ENCODE data around the gene ADD1. TPM values are rescaled to one million over a fixed set of nuclear protein-coding genes. Genes with fewer than 3 reads are reported as not detected.
"Not testable (repeated sequence)": the region's sequence is repeated elsewhere in the genome, so short reads cannot be mapped to it uniquely, and the experiment has no call there.

The ADD1 gene
- total RNA-seq, 2 donors from 2014 or later, result 216 to 239 TPM

DNA sequence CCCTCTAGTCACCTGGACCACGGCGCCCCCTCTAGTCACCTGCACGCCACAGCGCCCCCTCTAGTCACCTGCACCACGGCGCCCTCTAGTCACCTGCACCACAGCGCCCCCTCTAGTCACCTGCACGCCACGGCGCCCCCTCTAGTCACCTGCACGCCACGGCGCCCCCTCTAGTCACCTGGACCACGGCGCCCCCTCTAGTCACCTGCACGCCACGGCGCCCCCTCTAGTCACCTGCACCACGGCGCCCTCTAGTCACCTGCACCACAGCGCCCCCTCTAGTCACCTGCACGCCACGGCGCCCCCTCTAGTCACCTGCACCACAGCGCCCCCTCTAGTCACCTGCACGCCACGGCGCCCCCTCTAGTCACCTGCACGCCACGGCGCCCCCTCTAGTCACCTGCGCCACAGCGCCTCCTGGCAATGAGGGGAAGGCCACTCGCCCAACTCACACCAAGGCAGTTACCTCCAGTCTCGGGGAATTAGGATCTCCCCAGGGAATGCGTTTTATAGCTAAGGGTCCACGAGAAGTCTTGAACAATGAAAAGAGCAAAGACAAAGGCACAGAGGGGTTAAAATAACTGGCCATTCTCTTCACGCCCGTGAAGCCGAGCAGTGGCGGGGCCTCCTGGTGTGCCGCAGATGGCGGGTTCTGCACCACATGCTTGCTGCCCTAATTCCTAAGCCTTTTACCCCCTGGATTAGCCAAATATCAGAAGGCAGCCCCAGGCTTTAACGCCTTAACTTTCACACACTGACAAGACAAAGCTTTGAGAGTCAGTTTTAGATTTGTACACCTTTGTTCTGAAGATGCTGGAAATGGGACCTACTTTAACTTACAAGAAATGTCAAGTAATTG lies 111.8 kb downstream of the ADD1 start:
- Mint-ChIP-seq H3K36me3 (peaks cover 33 to 63% of the 10 kb centered on the region in 2 donors), H3K27ac (peak overlapping the region; percentile 60 to 87)
- H3K9me3 Mint-ChIP-seq; ATAC-seq; DNase-seq (ENCODE audit: low spot score in 2 of 2): not testable (repeated sequence)

DNA sequence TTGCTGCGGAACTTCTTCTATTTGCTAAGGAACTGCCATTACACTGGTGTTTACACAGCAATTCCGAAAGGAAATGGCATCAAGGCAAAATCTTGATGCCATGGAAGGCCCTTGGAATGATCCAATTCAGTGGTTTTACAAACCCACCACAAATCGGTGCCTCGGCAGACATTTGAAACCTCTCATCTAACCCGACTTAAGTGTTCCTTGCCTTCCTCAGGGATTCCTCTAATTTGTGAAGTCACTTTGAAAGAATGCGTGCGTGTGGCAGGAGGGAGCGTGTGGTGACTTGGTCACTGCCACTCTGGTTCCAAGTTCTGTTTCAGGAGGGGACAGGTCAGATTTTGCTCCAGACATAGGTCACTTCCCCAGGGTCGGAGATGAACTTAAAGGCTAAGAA lies 114.8 kb downstream of the ADD1 start:
- Mint-ChIP-seq H3K36me3 (peaks cover 35 to 49% of the 10 kb centered on the region in 2 donors), H3K9me3 (no peaks in the 10 kb centered on the region), H3K27ac (no peak overlapping the region)

DNA sequence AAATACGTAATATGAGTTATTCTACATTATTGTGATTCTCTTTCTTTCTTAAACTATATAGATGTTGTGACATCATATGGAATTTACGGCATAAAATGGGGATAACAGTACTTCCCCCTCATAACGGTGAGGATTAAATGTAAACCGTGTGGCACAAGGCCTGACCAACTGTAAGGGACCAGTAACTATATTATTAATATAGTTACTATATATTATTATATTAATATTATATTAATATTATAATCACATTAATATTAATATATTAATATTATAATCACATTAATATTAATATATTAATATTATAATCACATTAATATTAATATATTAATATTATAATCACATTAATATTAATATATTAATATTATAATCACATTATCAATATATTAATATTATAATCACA lies 116.8 kb downstream of the ADD1 start:
- H3K27ac Mint-ChIP-seq; DNase-seq (ENCODE audit: low spot score in 2 of 2); ATAC-seq; H3K9me3 Mint-ChIP-seq: not testable (repeated sequence)
- H3K36me3 Mint-ChIP-seq, result peaks cover 35 to 41% of the 10 kb centered on the region in 2 donors

More for the DNA sequence above, 114.8 kb downstream of the ADD1 start:
- no peak for DNase-seq (ENCODE audit: low spot score in 2 of 2)
- no peak for ATAC-seq

DNA sequence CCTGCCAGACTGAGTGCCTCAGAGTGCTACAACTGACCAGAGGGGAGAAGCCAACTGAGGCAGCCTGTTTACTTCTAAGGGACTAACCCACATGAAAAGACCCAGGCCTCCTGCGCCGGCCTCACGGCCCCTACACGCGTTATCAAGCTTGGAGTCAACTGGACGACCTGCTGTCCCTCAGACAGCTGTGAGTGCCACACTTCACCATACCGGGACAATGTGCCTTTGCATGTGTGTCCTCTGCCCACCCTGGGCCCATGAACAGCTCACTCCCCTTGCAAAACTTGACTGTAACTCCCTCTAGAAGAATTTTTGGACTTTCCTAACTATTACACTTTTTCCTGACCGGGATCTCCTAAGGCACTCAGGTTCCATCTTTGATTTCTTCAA lies 117.8 kb downstream of the ADD1 start:
- peak in 1 of 2 donors; percentile 32 for ATAC-seq
- peak overlapping the region in 1 of 2 donors; percentile 95 for H3K27ac Mint-ChIP-seq
- H3K36me3 Mint-ChIP-seq, result peaks cover 29 to 31% of the 10 kb centered on the region in 2 donors
- DNase-seq (ENCODE audit: low spot score in 2 of 2), result peak in 1 of 2 donors; percentile 35
- no peaks in the 10 kb centered on the region for H3K9me3 Mint-ChIP-seq

DNA sequence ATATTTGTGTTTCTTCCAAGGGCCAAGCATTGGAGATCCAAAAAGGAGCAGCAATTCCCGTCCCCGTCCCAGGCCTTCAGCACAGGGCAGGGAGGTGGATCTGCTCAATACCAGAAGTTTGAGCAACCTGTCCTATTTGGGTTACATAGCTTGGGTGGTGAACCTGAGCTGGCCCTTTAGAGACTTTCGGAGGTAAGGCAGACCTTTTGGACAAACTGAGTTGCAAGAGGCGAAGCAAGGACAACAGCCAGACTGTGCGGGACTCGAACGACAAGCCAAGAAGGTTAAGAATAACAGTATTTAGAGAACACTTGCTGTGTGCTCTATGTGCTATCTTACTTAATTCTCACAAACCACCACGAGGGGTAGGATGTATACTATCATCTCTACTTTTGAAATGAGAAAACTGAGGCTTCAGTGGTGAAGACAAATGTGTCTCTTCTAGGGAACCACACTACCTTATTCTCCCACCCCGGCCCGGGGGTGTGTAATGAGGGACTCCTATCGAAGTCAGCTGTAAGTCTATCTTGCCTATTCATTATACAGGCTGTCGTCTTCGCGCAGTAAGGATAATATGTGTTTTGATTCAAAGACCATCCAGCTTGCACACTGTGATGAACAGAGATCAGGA lies 118.3 kb downstream of the ADD1 start:
- Mint-ChIP-seq H3K9me3 (no peaks in the 10 kb centered on the region), H3K36me3 (peaks cover 27 to 29% of the 10 kb centered on the region in 2 donors), H3K27ac (peak overlapping the region; percentile 95)
- DNase-seq (ENCODE audit: low spot score in 2 of 2) (peak in 1 of 2 donors; percentile 78), ATAC-seq (peak; percentile 39 to 61)

DNA sequence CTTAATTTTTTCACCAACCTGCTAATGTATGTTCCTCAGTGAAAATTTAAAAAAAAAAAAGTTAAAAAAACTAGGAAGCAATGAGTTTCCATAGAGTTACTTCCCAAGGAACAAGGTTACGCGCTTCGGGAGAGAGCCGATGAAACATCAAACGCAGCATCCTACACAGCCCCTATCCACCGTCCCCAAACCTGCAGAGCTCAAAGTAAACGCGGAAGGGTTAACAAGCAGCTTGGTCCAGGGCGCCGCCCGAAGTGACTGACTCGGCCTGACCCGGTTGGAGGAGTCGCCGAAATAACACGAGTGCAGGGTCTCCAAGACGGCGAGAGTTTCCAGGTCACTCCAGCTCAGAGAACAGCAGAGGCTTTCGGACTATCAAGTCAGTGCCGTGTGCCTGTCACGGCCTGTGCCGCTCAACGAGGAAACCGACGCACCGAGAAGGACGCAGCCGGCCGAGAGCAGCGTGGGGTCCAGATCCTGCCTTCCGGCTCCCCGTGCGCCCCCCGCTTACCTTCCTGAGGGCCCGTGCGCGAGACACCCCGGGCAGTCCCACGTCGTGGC lies 119.0 kb downstream of the ADD1 start:
- Mint-ChIP-seq H3K27ac (peak overlapping the region; percentile 95), H3K36me3 (peaks cover 22 to 25% of the 10 kb centered on the region in 2 donors), H3K9me3 (no peaks in the 10 kb centered on the region)
- no peak for DNase-seq (ENCODE audit: low spot score in 2 of 2)
- ATAC-seq, result peak; percentile 19 to 21

DNA sequence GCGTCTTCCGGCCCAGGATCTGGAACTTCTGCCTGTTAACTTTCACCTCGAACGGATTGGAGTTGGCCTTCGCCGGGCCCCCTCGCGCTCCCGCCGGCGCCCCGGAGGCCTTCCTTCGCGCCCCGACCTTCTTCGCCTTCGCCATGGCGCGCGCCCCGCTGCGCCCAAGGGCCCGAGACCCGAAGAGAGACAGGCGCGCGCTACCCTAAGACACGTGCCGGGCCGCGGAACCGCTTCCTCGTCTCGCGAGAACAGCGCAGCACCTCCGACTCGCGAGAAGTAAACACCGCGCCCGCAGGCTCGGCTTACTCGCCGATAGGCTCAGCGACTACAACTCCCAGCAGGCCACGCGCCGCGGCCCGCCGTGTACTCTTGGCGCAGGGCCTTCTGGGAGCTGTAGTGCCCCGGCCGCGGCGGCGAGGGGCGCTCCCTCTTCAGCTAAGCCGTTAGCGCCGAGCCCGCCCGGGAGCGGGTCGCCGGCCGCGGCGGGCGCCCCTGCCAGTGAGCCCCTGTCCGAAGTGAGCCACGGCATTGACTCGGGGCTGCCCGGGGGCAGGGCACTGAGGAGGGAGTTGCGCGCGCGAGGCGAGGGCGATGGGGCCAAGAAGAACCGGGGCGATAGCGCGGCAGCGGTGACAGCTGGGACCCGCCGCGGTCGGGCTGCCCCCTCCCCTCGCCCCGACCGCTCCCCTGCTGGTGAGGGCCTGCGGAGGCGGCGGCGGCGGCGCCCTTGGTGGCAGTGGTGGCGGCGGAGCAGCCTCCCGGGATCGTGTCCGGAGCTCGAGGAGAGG lies 119.7 kb downstream of the ADD1 start, which contains the start of the genes GRK4 and NOP14:
Gene GRK4, plus strand, starts transcription at position 397 of the 791 bp plus-strand sequence. CDS start 500 bp downstream, outside the sequence.
Gene NOP14, minus strand, starts transcription at position 232 of the 791 bp plus-strand sequence. Its CDS starts 87 bp downstream, at position 145.
- H3K9me3 Mint-ChIP-seq, result no peaks in the 10 kb centered on the region
- peaks cover 15 to 20% of the 10 kb centered on the region in 2 donors for H3K36me3 Mint-ChIP-seq
- DNase-seq (ENCODE audit: low spot score in 2 of 2), result peak; percentile 94 to 98
- ATAC-seq, result peak; percentile 87 to 90
- peak within 1 kb of the TSS; percentile 95 for H3K27ac Mint-ChIP-seq

DNA sequence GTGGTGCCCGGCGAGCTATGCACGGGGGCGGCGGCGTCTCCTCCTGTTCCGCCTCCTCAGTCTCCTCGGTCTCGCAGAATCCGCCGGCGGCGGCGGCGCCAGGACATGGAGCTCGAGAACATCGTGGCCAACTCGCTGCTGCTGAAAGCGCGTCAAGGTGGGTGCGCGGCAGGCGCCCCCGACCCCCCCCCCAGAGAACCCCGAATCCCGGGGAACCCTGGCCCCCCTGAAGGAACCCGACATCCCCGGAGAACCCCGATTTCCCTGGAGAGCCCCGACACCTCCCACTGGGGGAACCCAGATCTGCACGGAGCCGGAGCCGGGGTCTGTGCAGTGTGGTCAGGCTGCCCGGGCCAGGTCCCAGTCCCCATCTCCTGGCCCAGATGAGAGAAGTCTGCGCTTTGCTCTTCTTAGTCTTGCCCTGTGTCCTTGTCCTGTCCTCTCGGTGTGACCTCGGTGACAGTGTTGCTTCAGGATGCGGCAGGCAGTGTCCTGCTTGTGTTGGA lies 120.4 kb downstream of the ADD1 start:
- peak overlapping the region in 1 of 2 donors; percentile 95 for H3K27ac Mint-ChIP-seq
- H3K36me3 Mint-ChIP-seq, result peaks cover 12 to 20% of the 10 kb centered on the region in 2 donors
- no peaks in the 10 kb centered on the region for H3K9me3 Mint-ChIP-seq
- no peak for DNase-seq (ENCODE audit: low spot score in 2 of 2)
- ATAC-seq, result no peak

DNA sequence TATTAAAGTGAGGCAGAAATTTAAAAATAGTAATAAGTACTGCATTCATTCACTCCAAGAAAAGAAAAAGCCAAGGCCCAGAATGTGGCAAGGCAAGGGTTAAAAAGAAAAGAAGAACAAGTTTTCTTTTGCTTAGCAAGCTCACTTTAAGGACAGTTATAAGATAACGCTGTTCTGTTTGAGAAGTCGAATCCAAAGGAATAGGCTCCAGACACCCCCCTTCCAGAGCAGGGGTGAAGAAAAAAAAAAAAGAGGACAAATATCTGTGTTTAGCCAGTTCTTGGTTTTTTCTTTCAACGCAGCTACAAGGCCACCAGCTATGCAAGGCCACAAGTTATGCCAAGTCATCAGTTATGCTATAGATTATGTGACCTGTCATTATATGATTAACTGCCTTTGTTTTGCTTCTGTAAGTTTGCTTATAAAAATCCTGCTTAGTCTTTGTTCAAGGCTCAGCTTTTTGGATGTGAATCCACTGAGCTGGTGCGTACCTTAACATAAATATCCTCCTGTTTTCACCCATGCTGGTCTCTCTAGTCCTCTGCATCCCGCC lies 121.1 kb downstream of the ADD1 start:
- H3K36me3 Mint-ChIP-seq, result peaks cover 12 to 20% of the 10 kb centered on the region in 2 donors
- no peak for ATAC-seq
- H3K9me3 Mint-ChIP-seq, result no peaks in the 10 kb centered on the region
- peak overlapping the region; percentile 52 to 95 for H3K27ac Mint-ChIP-seq
- no peak for DNase-seq (ENCODE audit: low spot score in 2 of 2)

DNA sequence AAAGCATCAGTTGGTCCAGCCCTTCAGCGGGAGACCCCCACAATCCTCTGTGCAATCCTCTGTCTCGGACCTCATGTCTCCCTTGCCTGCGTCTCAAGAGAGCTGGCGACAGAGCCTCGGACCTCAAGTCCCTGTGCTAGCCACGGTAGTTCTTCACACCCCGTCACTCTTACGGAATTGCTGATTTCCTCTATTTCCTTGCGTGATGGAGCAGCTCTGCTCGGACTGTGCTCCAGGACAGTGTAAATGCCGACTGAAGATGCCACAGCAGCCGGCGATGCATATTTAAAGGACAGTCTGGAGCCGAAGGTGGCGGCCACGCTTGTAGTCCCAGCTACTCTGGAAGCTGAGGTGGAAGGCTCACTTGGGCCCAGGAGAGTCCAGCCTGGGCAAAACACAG lies 121.6 kb downstream of the ADD1 start:
- Mint-ChIP-seq H3K9me3 (no peaks in the 10 kb centered on the region), H3K27ac (peak overlapping the region in 1 of 2 donors; percentile 52)
- ATAC-seq, result no peak

DNA sequence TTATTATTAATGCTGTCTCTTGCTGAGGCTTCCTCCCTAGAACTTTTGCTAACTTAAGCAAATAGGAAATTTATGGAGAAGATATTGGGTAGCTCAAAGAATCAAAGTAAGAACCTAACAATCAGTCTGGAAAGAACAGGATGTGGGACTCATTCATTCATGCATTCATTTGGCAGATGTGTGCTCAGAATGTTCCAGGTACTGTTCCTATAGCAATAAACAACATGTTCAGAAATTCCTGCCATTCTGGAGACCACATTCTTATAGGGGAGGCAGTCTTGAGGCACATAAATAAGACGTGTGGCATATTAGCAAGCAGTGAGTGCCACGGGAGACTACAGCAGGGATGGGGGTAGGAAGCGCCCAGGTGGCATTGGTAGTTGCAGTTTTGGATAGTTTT lies 124.7 kb downstream of the ADD1 start:
- DNase-seq (ENCODE audit: low spot score in 2 of 2) (no peak), ATAC-seq (no peak)
- Mint-ChIP-seq H3K9me3 (no peaks in the 10 kb centered on the region), H3K27ac (no peak overlapping the region), H3K36me3 (peaks cover 0 to 6% of the 10 kb centered on the region in 2 donors)

More for the DNA sequence above, 121.6 kb downstream of the ADD1 start:
- DNase-seq (ENCODE audit: low spot score in 2 of 2), result no peak
- H3K36me3 Mint-ChIP-seq, result peaks cover 12 to 20% of the 10 kb centered on the region in 2 donors

DNA sequence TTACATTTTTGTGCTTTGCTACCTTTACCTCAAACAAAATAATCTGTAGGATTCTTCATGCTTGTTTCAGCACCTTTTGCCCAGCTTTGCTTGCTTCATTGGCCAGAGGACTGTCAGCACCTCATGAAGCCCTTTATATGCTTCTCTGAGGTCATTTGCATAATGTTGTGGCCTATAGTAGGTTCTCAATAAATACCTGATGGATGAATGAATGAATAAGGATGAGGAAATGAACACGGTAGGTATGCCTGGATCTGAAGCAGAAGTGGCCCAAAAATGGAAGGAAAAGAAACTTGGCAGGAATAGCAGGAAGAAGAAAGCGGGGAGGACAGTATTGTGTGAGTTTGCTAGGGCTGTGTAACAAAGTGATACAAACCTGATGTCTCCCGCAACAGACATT lies 127.6 kb downstream of the ADD1 start:
- Mint-ChIP-seq H3K9me3 (no peaks in the 10 kb centered on the region), H3K36me3 (no peaks in the 10 kb centered on the region), H3K27ac (no peak overlapping the region)
- ATAC-seq (no peak), DNase-seq (ENCODE audit: low spot score in 2 of 2) (no peak)

DNA sequence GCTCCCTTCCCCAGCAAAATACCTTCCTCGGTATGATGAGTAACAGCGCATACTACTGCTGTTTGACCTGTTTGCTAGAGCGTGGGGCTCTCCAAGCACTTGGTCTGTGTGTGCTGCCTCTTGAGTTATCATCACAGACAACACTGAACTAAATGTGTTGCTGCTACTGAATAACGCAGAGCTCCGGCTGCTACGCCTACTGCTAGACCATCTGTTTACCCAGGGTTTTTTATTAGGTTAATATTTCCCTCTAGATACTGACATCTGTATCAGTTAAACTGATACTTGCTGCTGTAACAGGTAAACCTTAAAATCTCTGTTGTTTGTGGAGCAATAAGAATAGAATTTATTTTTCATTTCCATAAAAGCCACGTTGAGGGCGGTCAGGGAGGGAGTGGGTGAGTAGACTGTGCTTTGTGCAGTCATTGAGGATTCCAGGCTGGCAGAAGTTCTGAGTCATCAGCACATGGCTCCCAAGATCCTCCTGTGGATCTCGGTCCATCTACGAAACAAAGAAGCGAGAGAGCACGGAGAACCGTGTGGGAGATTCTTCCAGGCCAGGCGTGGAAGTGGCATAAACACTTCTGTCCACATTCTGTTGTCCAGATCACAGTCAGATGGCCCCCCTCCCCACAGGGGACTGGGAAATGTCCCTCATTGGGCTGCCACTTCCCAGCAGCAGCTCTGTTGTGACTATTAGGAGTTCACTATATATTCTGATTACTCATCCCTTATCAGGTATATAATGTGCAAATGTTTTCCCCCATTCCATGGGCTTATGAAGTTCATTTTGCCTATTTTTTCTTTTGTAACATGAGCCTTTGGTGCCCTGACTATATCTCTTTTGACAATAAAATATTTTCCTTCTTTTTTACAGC lies 133.8 kb downstream of the ADD1 start:
- DNase-seq (ENCODE audit: low spot score in 2 of 2), result no peak
- H3K36me3 Mint-ChIP-seq, result peaks cover 0 to 4% of the 10 kb centered on the region in 2 donors
- peaks cover 3 to 4% of the 10 kb centered on the region in 2 donors for H3K9me3 Mint-ChIP-seq
- no peak overlapping the region for H3K27ac Mint-ChIP-seq
- no peak for ATAC-seq
